HepG2 (cell line): Measurements from ENCODE around the gene TRIM74. TPM values are rescaled to one million over a fixed set of nuclear protein-coding genes. Genes with fewer than 3 reads are reported as not detected.

Experiments used
- ATAC-seq: fragments of 200-7000 bp; cut with Tn5 transposase; 3 replicates; pipeline ENCODE4 v1.9.1; 2020; ENCODE audit warnings: mild to moderate bottlenecking, moderate library complexity
- BruUV-seq: library from RNA; stranded (reverse); fragments of 400-500 nt; replicated peaks from 2 replicates; lab custom pipeline; 2021; lab: Mats Ljungman, UMichigan
- CTCF ChIA-PET: fragments of 300-600 bp; formaldehyde crosslinking; extraction: SDS; loops from one replicate; lab custom pipeline; 2021; ENCODE audit warnings: low total read pairs, inconsistent platforms, low intra/inter-chr PET ratio; lab: Yijun Ruan, JAX
- POLR2A ChIA-PET: fragments of 350-600 bp; sonication (Branson Sonifier 250); formaldehyde crosslinking; loops from one replicate; lab custom pipeline; 2020; ENCODE audit warnings: antibody characterized with exemption, inconsistent platforms; lab: Yijun Ruan, JAX
- DNase-seq: peaks from one replicate; pipeline ENCODE4 v3.0.0-alpha.2; 2015; ENCODE audit warnings: low spot score
- FAIRE-seq: peaks from 3 replicates; lab custom pipeline; 2011; peaks lifted over from hg19 to GRCh38; lab: Jason Lieb, UNC
- H2AFZ ChIP-seq: one replicate; pipeline ENCODE4 v1.6.1; 2011; ENCODE audit warnings: low read length, inconsistent platforms
- H3K27ac ChIP-seq: fragments of 300-600 bp; 3 replicates; pipeline ENCODE4 v1.8.0; 2011; ENCODE audit warnings: mixed run types, mild to moderate bottlenecking, mixed read lengths, low read length, inconsistent platforms; ENCODE audit not compliant: insufficient read depth; ENCODE audit errors: extremely low read length
- H3K27me3 ChIP-seq, 2 experiments: fragments of 200-600 bp in 1 of 2; 2 replicates in 1 of 2; 3 replicates in 1 of 2; pipeline versions ENCODE4 v1.6.0 to v1.8.0; 2011; ENCODE audit warnings: low read length in 2 of 2, mild to moderate bottlenecking in 2 of 2, moderate library complexity in 2 of 2, inconsistent platforms in 1 of 2; ENCODE audit not compliant: insufficient read depth in 2 of 2, control insufficient read depth in 1 of 2
- H3K36me3 ChIP-seq, 2 experiments: fragments of 200-600 bp in 1 of 2; replicated peaks in 1 of 2; 2 replicates in 1 of 2; 3 replicates in 1 of 2; pipeline versions ENCODE4 v1.5.1 to v1.8.0; 2011; ENCODE audit warnings: low read length in 2 of 2, inconsistent platforms in 1 of 2; ENCODE audit not compliant: insufficient read depth in 2 of 2, control insufficient read depth in 1 of 2
- H3K4me1 ChIP-seq: 2 replicates; pipeline ENCODE4 v1.5.1; 2012; ENCODE audit warnings: low read length, inconsistent platforms; ENCODE audit not compliant: insufficient read depth
- H3K4me2 ChIP-seq: 2 replicates; pipeline ENCODE4 v1.6.0; 2011; ENCODE audit warnings: low read depth, low read length, inconsistent platforms
- H3K4me3 ChIP-seq, 3 experiments: fragments of 200-600 bp in 1 of 3; sonication (generic), shearing (Covaris generic) in 1 of 3; replicated peaks in 1 of 3; 2 replicates each; pipeline ENCODE4 v1.5.1; 2011 to 2016; ENCODE audit warnings: low read length in 3 of 3, inconsistent platforms in 2 of 3, low read depth in 2 of 3, mild to moderate bottlenecking in 2 of 3, control low read depth in 1 of 3, mixed read lengths in 1 of 3; ENCODE audit not compliant: insufficient read depth in 1 of 3
- H3K79me2 ChIP-seq: one replicate; pipeline ENCODE4 v1.6.1; 2011; ENCODE audit warnings: low read length, inconsistent platforms; ENCODE audit not compliant: insufficient read depth
- H3K9ac ChIP-seq: 2 replicates; pipeline ENCODE4 v1.6.0; 2011; ENCODE audit warnings: mild to moderate bottlenecking, low read depth, low read length, inconsistent platforms; ENCODE audit not compliant: insufficient read depth
- H3K9me3 ChIP-seq: 2 replicates; pipeline ENCODE4 v1.5.1; 2012; ENCODE audit warnings: mild to moderate bottlenecking, low read length
- H4K20me1 ChIP-seq: 2 replicates; pipeline ENCODE4 v1.6.0; 2011; ENCODE audit warnings: inconsistent platforms, mild to moderate bottlenecking, low read length, moderate library complexity; ENCODE audit not compliant: insufficient read depth
- CCDC6 ChIP-seq: sonication (generic); formaldehyde crosslinking; IDR thresholded peaks from 2 replicates; pipeline ENCODE4 v1.8.1; 2022; ENCODE audit warnings: mild to moderate bottlenecking, missing genetic modification reagents, moderate library complexity
- ETV5 ChIP-seq: IDR thresholded peaks from 2 replicates; pipeline ENCODE4 v1.6.1; 2018; ENCODE audit warnings: missing biosample characterization, missing genetic modification reagents, inconsistent platforms, borderline replicate concordance
- KLF6 ChIP-seq: IDR thresholded peaks from 2 replicates; pipeline ENCODE4 v1.8.0; 2016; ENCODE audit warnings: missing biosample characterization, missing genetic modification reagents
- MYPOP ChIP-seq: sonication (generic); formaldehyde crosslinking; IDR thresholded peaks from 2 replicates; pipeline ENCODE4 v1.8.1; 2023; ENCODE audit warnings: mild to moderate bottlenecking, moderate library complexity, missing genetic modification reagents
- SUZ12 ChIP-seq: fragments of 150-350 bp; IDR thresholded peaks from 2 replicates; pipeline ENCODE4 v1.6.1; 2014; ENCODE audit warnings: low read depth, low read length
- ZNF292 ChIP-seq: sonication (generic); formaldehyde crosslinking; IDR thresholded peaks from 2 replicates; pipeline ENCODE4 v1.8.1; 2022; ENCODE audit warnings: mild to moderate bottlenecking, low read depth, missing genetic modification reagents, borderline replicate concordance
- ZNF530 ChIP-seq: sonication (generic); formaldehyde crosslinking; IDR thresholded peaks from 2 replicates; pipeline ENCODE4 v1.5.0; 2020; ENCODE audit warnings: low read depth, mild to moderate bottlenecking, missing genetic modification reagents
- ZNF777 ChIP-seq: sonication (generic); formaldehyde crosslinking; IDR thresholded peaks from 2 replicates; pipeline ENCODE4 v1.4.0; 2020; ENCODE audit warnings: missing genetic modification reagents
- ZNF784 ChIP-seq: sonication (generic); formaldehyde crosslinking; IDR thresholded peaks from 2 replicates; pipeline ENCODE4 v1.5.1; 2020; ENCODE audit warnings: missing genetic modification reagents, mild to moderate bottlenecking, borderline replicate concordance
- WGBS: methylation state at CpG from one replicate; pipeline ENCODE4 v1.1.6; 2017; ENCODE audit warnings: low lambda C conversion rate; 5-methylcytosine and 5-hydroxymethylcytosine counted together
- in situ Hi-C: cut with HindIII; loops from 2 replicates; pipeline ENCODE4 v1.10.0; 2017; ENCODE audit warnings: low pct_unique_long_range_greater_than_20kb; ENCODE audit not compliant: extremely low pct_ligation_motif_present
- intact Hi-C: fragments of 100-400 bp; cut with micrococcal nuclease; formaldehyde crosslinking; loops from one replicate; pipeline ENCODE4 v1.10.0; 2022; ENCODE audit not compliant: unreplicated experiment
- polyA plus RNA-seq, 8 experiments: library from polyadenylated mRNA; depleted of rRNA in 3 of 8; stranded (reverse) in 7 of 8; unstranded in 1 of 8; fragments of >200 nt; fragmentation: Illumina TruSeq in 4 of 8; extraction: Trizol in 4 of 8; gene quantifications; 2 replicates each; pipeline versions ENCODE4 v1.2.1 to v1.2.3, GENCODE V29; 2011 to 2016; ENCODE audit warnings: low read depth in 4 of 8, missing spikeins in 1 of 8, mixed read lengths in 1 of 8; ENCODE audit not compliant: insufficient read depth in 1 of 8
- total RNA-seq, 5 experiments: library from RNA; depleted of rRNA; stranded (reverse); fragments of >200 nt; fragmentation: Illumina TruSeq; extraction: Trizol; gene quantifications; 2 replicates each; pipeline ENCODE4 v1.2.3, GENCODE V29; 2016; ENCODE audit warnings: low read depth in 1 of 5

The TRIM74 gene
- total and polyA plus RNA-seq, 2 of the 13 experiments (the other 11 are each of a cell fraction or from before 2014, with no cell fraction given): 0.51 to 1.4 TPM

- ATAC-seq (no peak), FAIRE-seq (no peak), DNase-seq (no peak)
- ChIA-PET CTCF (no interaction called here), POLR2A (no interaction called here)
- no peak overlapping the region for H3K4me3 ChIP-seq
- H3K27ac ChIP-seq: no peak overlapping the region
- TSS peak; percentile 8 for BruUV-seq
- peaks cover 1 to 22% of the 10 kb centered on the region in 2 experiments; a peak in 3 of 5 replicates for H3K36me3 ChIP-seq
- peaks cover 12% of the 10 kb centered on the region; the same call in 1 of the 2 replicates for H4K20me1 ChIP-seq
- in situ Hi-C loops (no loop called here), intact Hi-C loops (no loop called here)
- WGBS: 99% methylated on average over 4 of the region's 4 CpGs
- peaks cover 61% of the 10 kb centered on the region for H3K79me2 ChIP-seq
- H3K4me1 ChIP-seq: peaks cover 47% of the 10 kb centered on the region
- TF ChIP-seq SUZ12 (no peak), KLF6 (CRISPR knock-in tag) (no peak), CCDC6 (CRISPR knock-in tag) (no peak), ZNF530 (CRISPR knock-in tag) (no peak), ZNF777 (CRISPR knock-in tag) (no peak), ZNF292 (CRISPR knock-in tag) (no peak), MYPOP (CRISPR knock-in tag) (no peak), ZNF784 (CRISPR knock-in tag) (no peak), ETV5 (CRISPR knock-in tag) (no peak)
- no peak overlapping the region for H3K9ac ChIP-seq
- H3K27me3 ChIP-seq: no peaks in the 10 kb centered on the region
- H3K4me2 ChIP-seq: no peak overlapping the region
- no peak overlapping the region for H2AFZ ChIP-seq
- H3K9me3 ChIP-seq: no peaks in the 10 kb centered on the region
Measured at GRCh38 chr7:72919256-72919775, 50.0 kb downstream of the TRIM74 start.
